ENCODE results near the gene SSUH2.

- TF ChIP-seq POLR2AphosphoS5 (IDR thresholded peaks at IDR 0.05; ENCODE audit: borderline replicate concordance, low read depth, low read length), result no peak
- TF ChIP-seq EZH2 (IDR thresholded peaks at IDR 0.05), result no peak
- no peak for TF ChIP-seq FOXP2 (optimal IDR thresholded peaks at IDR 0.05; ENCODE audit: control extremely low read depth, extremely low read length, insufficient read depth)
Observed at GRCh38 chr3:8596321-8597218, 48.0 kb downstream of the SSUH2 start.
